Hepatocyte (in vitro differentiated cells): ENCODE measurements around the gene ASAP2. TPM values are rescaled to one million over a fixed set of nuclear protein-coding genes. Genes with fewer than 3 reads are reported as not detected.

Source experiments
- DNase-seq: peaks from one replicate; pipeline ENCODE4 v3.0.0-alpha.2; 2016; ENCODE audit warnings: low spot score
- H2AFZ ChIP-seq: fragments of 200-600 bp; sonication (generic); 2 replicates; pipeline ENCODE4 v1.6.0; 2016; ENCODE audit warnings: antibody characterized with exemption, mild to moderate bottlenecking
- H3K27ac ChIP-seq: fragments of 200-600 bp; sonication (generic); 2 replicates; pipeline ENCODE4 v1.5.1; 2016; ENCODE audit warnings: mild to moderate bottlenecking
- H3K27me3 ChIP-seq: fragments of 200-600 bp; sonication (generic); 2 replicates; pipeline ENCODE4 v1.6.1; 2016
- H3K36me3 ChIP-seq: fragments of 200-600 bp; sonication (generic); replicated peaks from 2 replicates; pipeline ENCODE4 v1.5.1; 2016; ENCODE audit warnings: low read depth; ENCODE audit not compliant: insufficient read depth
- H3K4me1 ChIP-seq: fragments of 200-600 bp; sonication (generic); 2 replicates; pipeline ENCODE4 v1.5.1; 2016; ENCODE audit warnings: mild to moderate bottlenecking, moderate library complexity; ENCODE audit not compliant: insufficient read depth
- H3K4me2 ChIP-seq: fragments of 200-600 bp; sonication (generic); 2 replicates; pipeline ENCODE4 v1.6.0; 2016
- H3K4me3 ChIP-seq: fragments of 200-600 bp; sonication (generic); 2 replicates; pipeline ENCODE4 v1.5.1; 2016; ENCODE audit warnings: mild to moderate bottlenecking
- H3K79me2 ChIP-seq: fragments of 200-600 bp; sonication (generic); 2 replicates; pipeline ENCODE4 v1.6.0; 2017; ENCODE audit warnings: mild to moderate bottlenecking
- H3K9me2 ChIP-seq: fragments of 200-600 bp; sonication (generic); replicated peaks from 2 replicates; pipeline ENCODE4 v1.6.0; 2017; ENCODE audit warnings: mild to moderate bottlenecking; ENCODE audit not compliant: insufficient read depth
- H3K9me3 ChIP-seq: fragments of 200-600 bp; sonication (generic); 2 replicates; pipeline ENCODE4 v1.5.1; 2016; ENCODE audit warnings: low read depth, mild to moderate bottlenecking
- H4K20me1 ChIP-seq: fragments of 200-600 bp; sonication (generic); 2 replicates; pipeline ENCODE4 v1.6.0; 2016; ENCODE audit warnings: mild to moderate bottlenecking; ENCODE audit not compliant: insufficient read depth, poor library complexity, severe bottlenecking
- CTCF ChIP-seq: fragments of 200-600 bp; sonication (generic); IDR thresholded peaks from 2 replicates; pipeline ENCODE4 v1.5.1; 2016; ENCODE audit warnings: antibody characterized with exemption, mild to moderate bottlenecking; ENCODE audit not compliant: poor library complexity
- EZH2 ChIP-seq: fragments of 200-600 bp; sonication (generic); IDR thresholded peaks from 2 replicates; pipeline ENCODE4 v1.6.1; 2016; ENCODE audit warnings: antibody characterized with exemption, mild to moderate bottlenecking, borderline replicate concordance
- EZH2phosphoT487 ChIP-seq: fragments of 200-600 bp; sonication (generic); IDR thresholded peaks from one replicate; pipeline ENCODE4 v1.6.1; 2018; ENCODE audit warnings: antibody characterized with exemption, mild to moderate bottlenecking, low read depth, moderate library complexity; ENCODE audit not compliant: unreplicated experiment, severe bottlenecking
- WGBS: methylation state at CpG from one replicate; pipeline ENCODE4 v1.1.6; 2016; ENCODE audit warnings: low lambda C conversion rate; ENCODE audit errors: missing lambda C conversion rate; 5-methylcytosine and 5-hydroxymethylcytosine counted together
- polyA plus RNA-seq: library from polyadenylated mRNA; unstranded; fragments of >200 nt; fragmentation: Nextera tagmentation; extraction: Ambion mirVana; gene quantifications from 2 replicates; pipeline ENCODE4 v1.2.1, GENCODE V29; 2016
- total RNA-seq: library from RNA; depleted of rRNA; stranded (reverse); fragments of >200 nt; gene quantifications from 2 replicates; pipeline ENCODE4 v1.2.3, GENCODE V29; 2014

The ASAP2 gene
- total and polyA plus RNA-seq, 2 experiments from 2014 or later: 13.7 to 21.3 TPM

GRCh38 chr2:9403924-9404323 is 197.3 kb downstream of the ASAP2 start:
- Histone ChIP-seq H3K27me3 (no peaks in the 10 kb centered on the region), H3K9me2 (no peaks in the 10 kb centered on the region), H4K20me1 (no peaks in the 10 kb centered on the region), H3K9me3 (no peaks in the 10 kb centered on the region), H3K4me3 (no peak overlapping the region), H3K36me3 (no peaks in the 10 kb centered on the region), H3K4me2 (no peak overlapping the region), H3K4me1 (no peaks in the 10 kb centered on the region), H2AFZ (no peak overlapping the region), H3K79me2 (no peaks in the 10 kb centered on the region), H3K27ac (no peak overlapping the region)
- no peak for TF ChIP-seq EZH2phosphoT487
- no peak for TF ChIP-seq CTCF
- no peak for TF ChIP-seq EZH2
- DNase-seq: no peak
- 81% methylated on average over 2 of the region's 2 CpGs for WGBS

- Histone ChIP-seq H3K27ac (no peak overlapping the region), H3K9me3 (no peaks in the 10 kb centered on the region), H4K20me1 (no peaks in the 10 kb centered on the region), H3K4me1 (no peaks in the 10 kb centered on the region), H3K36me3 (no peaks in the 10 kb centered on the region), H2AFZ (no peak overlapping the region), H3K4me2 (no peak overlapping the region), H3K9me2 (no peaks in the 10 kb centered on the region), H3K4me3 (no peak overlapping the region), H3K27me3 (no peaks in the 10 kb centered on the region), H3K79me2 (no peaks in the 10 kb centered on the region)
- 80% methylated on average over 4 of the region's 4 CpGs for WGBS
- no peak for DNase-seq
- TF ChIP-seq EZH2: no peak
- TF ChIP-seq CTCF: no peak
- TF ChIP-seq EZH2phosphoT487: no peak
These were observed 197.8 kb downstream of the ASAP2 start for GRCh38 chr2:9404451-9404850.

GRCh38 chr2:9405636-9406035 is 199.0 kb downstream of the ASAP2 start:
- H4K20me1 ChIP-seq: no peaks in the 10 kb centered on the region
- H3K9me2 ChIP-seq: no peaks in the 10 kb centered on the region
- TF ChIP-seq CTCF (no peak), EZH2phosphoT487 (no peak), EZH2 (no peak)
- no peak for DNase-seq
- no peaks in the 10 kb centered on the region for H3K36me3 ChIP-seq
- no peak overlapping the region for H3K4me2 ChIP-seq
- H3K27me3 ChIP-seq: no peaks in the 10 kb centered on the region
- H3K9me3 ChIP-seq: no peaks in the 10 kb centered on the region
- H3K27ac ChIP-seq: no peak overlapping the region
- no peak overlapping the region for H2AFZ ChIP-seq
- no peaks in the 10 kb centered on the region for H3K79me2 ChIP-seq
- WGBS: 97% methylated on average over 2 of the region's 2 CpGs
- no peaks in the 10 kb centered on the region for H3K4me1 ChIP-seq
- no peak overlapping the region for H3K4me3 ChIP-seq
